C1 segment of cervical spinal cord (tissue), 14 donors: Measurements from ENCODE around the gene DONSON.

Source experiments
- DNase-seq, 14 donors: peaks; one replicate each; lab custom pipeline; 2025; lab: John Stamatoyannopoulos, UW

The DONSON gene

DNA sequence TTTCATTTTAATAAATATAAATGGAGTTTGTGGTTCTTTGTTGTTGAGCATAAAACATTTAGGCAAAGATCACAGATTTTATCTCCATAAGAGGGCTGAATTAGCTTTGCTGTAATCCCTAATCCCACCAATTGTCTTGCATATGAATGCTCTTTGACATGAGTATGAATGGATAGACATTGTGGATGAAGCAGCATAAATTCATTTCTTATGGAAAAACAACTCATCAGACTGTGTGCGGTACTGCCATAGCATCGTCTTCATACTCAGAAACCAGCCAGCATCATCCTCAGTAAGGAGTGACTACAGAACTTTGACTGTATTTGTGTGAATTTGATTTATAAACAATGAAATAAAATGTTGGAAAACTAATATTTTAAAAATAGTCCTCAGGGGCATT, 26.1 kb downstream of the DONSON start:
- DNase-seq: no peak

DNA sequence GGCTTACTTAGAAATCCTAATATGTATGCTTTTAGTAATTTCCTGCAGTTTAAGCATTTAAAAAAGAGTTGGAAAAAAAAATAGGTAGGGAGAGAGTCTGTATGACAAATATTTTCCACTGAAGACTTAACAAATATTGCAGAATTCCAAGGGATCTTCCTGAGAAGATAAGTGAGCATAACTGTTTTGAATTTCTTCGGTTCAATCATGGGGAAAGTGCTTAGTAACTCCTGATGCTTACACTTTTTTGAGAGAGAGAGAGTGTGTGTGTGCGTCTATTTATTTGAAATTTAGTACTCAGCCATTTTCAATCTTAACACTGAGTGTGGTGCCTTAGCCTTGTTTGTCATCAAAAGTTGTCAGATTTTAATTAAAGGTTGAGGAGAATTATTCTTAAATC, 27.1 kb downstream of the DONSON start:
- DNase-seq: no peak

- no peak for DNase-seq
Observed at GRCh38 chr21:33560965-33561364, 27.5 kb downstream of the DONSON start.

DNA sequence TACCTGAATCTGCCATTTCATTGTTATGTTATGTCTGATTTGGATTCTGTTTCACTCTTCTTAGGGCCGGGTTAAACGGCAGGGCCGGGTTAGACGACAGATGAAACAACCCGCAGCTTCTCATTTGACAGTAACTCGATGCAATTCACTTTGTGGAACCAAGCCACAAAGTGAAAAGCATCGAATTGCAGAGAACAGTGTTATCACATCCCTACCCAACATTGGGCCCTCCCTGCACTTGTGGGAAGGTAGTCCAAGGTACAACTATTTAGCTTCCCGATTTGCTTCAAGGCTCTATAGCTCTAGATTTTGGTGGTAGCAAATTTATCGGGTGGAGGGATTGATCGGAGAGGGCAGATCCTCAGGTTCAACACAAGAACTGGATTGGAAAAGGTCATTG, 28.7 kb downstream of the DONSON start:
- no peak for DNase-seq

DNA sequence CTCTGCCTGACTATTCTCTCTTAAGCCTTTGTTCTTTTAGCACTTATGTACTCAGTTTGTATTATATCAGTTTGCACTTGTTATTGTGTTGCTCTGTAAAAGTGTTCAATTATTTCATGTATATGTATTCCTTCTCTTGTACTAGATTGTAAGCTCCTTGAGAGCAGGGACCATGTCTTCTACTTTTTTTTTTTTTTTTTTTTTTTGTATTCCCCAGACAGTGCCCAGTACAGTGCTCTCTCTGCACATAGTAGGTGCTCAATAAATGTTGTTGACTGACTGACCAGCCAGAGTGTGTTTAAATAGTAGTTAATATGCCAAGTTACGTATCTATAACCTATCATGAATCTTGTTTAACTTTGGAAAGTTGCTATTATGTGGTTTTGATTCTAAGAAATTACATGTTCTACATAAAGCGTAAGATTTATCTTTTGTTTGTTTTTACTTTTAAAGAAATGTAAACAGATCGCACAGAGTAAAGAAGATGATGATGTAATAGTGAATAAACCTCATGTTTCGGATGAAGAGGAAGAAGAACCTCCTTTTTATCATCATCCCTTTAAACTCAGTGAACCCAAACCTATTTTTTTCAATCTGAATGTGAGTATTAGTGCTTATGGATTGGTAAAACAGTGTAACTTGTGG, 29.6 kb downstream of the DONSON start:
- no peak for DNase-seq

- no peak for DNase-seq
Observed at GRCh38 chr21:33557447-33557846, 31.0 kb downstream of the DONSON start.

DNA sequence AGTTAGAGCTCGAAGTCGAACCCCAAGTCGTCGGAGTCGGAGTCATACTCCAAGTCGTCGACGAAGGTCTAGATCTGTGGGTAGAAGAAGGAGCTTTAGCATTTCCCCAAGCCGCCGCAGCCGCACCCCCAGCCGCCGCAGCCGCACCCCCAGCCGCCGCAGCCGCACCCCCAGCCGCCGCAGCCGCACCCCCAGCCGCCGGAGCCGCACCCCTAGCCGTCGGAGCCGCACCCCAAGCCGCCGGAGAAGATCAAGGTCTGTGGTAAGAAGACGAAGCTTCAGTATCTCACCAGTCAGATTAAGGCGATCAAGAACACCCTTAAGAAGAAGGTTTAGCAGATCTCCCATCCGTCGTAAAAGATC, 33.5 kb downstream of the DONSON start:
- DNase-seq: no peak

- no peak for DNase-seq
Observed at GRCh38 chr21:33554236-33554981, 34.1 kb downstream of the DONSON start.

DNA sequence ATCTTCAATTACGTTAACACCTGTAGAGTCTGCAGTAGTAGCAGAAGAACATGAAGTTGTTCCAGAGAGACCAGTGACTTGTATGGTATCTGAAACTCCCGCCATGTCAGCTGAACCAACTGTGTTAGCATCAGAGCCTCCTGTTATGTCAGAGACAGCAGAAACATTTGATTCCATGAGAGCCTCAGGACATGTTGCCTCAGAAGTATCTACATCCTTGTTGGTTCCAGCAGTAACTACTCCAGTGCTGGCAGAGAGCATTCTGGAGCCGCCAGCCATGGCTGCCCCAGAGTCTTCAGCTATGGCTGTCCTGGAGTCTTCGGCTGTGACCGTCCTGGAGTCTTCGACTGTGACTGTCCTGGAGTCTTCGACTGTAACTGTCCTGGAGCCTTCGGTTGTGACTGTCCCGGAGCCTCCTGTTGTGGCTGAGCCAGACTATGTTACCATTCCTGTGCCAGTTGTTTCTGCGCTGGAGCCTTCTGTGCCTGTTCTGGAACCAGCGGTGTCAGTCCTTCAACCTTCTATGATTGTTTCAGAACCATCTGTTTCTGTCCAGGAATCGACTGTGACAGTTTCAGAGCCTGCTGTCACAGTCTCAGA, 35.4 kb downstream of the DONSON start:
- DNase-seq: no peak

GRCh38 chr21:33552093-33552998, 36.1 kb downstream of the DONSON start:
- no peak for DNase-seq

DNA sequence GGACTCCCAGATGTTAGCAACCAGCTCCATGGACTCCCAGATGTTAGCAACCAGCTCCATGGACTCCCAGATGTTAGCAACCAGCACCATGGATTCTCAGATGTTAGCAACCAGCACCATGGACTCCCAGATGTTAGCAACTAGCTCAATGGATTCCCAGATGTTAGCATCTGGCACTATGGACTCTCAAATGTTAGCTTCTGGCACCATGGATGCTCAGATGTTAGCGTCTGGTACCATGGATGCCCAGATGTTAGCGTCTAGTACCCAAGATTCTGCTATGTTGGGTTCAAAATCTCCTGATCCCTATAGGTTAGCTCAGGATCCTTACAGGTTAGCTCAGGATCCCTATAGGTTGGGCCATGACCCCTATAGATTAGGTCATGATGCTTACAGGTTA, 36.8 kb downstream of the DONSON start:
- no peak for DNase-seq

GRCh38 chr21:33550772-33551660, 37.5 kb downstream of the DONSON start:
- no peak for DNase-seq

GRCh38 chr21:33549848-33550771, 38.4 kb downstream of the DONSON start:
- DNase-seq: no peak

DNA sequence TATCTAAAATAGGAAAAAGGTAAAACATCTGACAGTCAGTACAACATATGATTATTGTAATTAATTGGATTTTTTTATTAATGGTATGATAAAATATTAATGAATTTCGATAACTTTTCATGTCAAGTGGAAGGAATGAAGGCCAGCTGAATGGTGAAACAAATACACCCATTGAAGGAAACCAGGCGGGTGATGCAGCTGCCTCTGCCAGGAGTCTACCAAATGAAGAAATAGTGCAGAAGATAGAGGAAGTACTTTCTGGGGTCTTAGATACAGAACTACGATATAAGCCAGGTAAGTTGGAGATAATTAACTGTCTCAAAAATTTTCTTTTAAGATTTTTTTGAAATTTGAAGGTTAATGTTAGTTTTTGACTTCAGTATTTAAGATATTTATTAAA, 42.4 kb downstream of the DONSON start:
- DNase-seq: no peak

DNA sequence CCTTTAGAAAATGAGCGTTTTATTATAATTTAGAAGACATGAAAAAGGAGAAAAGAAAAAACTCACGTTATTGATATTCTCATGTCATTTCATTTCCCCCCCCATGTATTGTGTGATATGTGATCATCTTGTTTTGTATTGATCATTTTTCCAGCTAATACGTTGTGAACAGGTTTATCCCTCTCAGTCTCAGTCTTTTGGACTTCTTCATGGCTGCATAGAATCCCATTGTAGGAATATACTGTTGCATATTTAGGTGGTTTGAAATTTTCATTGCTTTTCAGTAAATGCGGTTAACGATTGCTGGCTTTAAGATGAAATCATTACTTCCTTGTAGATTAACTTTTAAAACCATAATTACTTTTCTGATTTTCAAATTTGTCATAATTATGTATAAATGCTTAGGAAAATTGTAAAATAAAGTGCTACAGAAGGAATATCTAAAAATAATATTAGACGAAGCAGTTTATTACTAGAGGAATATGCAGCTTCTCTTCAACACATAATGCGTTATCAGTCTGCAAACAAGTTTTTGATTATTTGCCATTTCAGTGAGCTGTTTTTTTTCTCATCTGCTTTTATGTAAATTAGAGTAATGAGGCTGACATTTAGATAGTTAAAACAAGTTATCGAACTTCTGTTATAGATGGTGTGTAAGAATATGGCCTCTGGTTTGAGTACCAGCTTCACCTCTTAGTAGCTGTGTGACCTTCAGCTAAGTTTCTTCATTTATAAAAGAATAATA, 43.9 kb downstream of the DONSON start:
- DNase-seq: no peak

DNA sequence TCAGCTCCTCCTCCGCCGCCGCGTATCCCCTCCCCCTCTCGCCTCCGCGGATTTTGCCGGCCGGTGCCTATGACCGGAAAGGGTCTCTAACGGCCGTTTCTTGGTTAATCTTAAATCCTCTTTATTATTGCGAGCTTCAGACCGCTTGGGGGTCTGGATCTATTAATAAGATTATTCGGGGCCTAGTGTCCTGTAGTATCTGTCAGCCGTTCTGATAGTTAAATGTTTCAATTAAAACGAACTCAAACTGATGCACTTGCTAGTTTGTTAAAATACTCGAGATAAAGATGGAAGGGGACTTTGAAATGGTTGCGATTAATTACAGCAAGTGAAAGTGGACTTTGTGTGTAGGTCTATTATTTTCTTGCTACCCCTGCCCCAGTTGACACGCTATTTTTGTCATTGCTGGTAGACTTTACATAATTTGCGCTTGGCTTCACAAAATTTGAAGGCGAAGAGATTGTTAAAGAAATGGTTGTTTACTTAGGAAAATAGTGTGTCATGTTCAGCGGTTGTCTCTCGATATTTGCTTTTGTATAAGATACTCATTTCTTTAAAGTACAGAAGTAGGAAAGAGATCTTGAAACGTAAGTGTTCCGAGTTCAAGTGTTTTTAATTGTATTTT, 44.9 kb downstream of the DONSON start:
- DNase-seq: no peak

DNA sequence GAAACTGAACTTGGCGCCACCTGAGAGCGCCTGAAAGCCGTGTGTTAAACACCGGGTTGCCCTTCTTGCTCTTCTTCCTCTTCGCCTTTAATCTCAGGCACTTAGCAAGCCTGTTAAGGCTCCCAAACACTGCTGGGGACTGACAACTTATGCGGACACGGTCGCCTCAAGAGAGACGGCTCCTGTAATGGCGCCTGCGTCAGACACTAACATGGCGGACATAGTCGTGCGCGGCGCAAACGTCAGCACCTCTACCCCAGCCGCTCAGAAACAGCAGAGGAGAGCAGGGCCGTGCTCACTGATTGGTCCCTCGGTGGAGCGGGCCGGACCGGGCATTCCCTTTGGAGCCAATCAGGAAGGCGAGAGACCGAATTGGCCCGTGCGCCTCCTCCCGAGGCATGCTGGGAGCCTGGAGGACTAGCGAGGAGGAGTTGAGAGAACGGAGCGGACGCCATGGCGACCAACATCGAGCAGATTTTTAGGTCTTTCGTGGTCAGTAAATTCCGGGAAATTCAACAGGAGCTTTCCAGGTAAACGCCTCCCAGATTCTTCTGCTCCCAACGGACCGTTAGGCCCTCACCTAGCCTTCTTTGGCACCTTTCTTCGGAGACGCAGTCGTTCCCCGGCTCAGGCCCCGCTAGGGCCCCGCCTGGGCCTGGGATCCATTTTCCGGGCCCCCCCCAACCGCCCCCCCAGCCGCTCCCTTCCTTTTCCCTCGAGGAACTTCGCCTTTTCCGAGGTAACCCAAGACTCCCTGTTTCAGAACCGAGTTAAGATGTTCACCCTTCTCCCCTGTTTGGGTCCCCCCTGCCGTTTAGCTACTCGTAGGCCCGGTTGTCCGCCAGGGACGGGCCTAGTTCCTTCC, 45.6 kb downstream of the DONSON start, which contains the start of gene SON:
Gene SON, plus strand, starts transcription at position 399 of the 865 bp plus-strand sequence. Its CDS starts 55 bp downstream, at position 454.
- DNase-seq: peak; percentile 79 to 99 (median 98)
